ENCODE measurements around the gene LLGL2.

The LLGL2 gene

DNA sequence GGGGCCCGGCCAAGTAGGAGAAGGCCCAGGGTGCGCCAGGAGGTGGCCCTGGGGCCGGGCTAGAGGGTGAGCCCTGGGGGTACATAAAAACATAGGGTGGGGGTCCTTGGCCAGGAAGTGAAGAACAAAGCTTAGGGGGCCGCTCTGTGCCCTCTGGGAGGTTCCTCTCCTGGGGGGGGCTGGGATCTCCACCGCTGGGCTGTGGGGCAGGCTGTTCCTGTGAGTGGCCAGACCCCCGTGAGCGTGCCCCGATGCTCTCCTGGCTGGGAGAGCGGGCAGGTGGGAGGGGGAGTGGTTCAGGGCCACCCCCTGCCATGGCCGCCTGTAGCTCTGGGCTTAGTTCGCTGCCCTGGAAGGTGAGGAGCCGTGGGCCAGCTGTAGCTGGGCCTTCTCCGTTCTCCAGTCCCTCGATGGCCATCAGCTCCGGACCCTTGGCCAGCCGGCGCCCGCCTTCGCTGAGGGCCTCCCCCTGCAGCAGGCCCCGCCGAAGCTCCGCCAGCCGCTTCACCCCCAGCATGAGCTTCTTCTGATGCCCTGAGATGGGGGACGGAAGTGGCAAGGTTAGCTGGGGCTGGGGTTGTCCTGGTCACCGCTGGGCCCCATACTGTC is 22.7 kb upstream of the LLGL2 start:
- Histone ChIP-seq H3K36me3 (ENCODE audit: control insufficient read depth, insufficient read depth, low read length) (peaks cover 67% of the 10 kb centered on the region), H3K4me1 (ENCODE audit: control insufficient read depth, insufficient read depth, low read length) (no peaks in the 10 kb centered on the region), H3K9ac (ENCODE audit: low read depth, low read length) (no peak overlapping the region), H3K27me3 (ENCODE audit: control insufficient read depth, insufficient read depth, low read length) (no peaks in the 10 kb centered on the region), H3K4me3 (ENCODE audit: low read depth, low read length) (no peak overlapping the region), H3K27ac (ENCODE audit: low read depth, low read length) (no peak overlapping the region), H3K9me3 (ENCODE audit: control insufficient read depth, insufficient read depth, low read length) (no peaks in the 10 kb centered on the region)

DNA sequence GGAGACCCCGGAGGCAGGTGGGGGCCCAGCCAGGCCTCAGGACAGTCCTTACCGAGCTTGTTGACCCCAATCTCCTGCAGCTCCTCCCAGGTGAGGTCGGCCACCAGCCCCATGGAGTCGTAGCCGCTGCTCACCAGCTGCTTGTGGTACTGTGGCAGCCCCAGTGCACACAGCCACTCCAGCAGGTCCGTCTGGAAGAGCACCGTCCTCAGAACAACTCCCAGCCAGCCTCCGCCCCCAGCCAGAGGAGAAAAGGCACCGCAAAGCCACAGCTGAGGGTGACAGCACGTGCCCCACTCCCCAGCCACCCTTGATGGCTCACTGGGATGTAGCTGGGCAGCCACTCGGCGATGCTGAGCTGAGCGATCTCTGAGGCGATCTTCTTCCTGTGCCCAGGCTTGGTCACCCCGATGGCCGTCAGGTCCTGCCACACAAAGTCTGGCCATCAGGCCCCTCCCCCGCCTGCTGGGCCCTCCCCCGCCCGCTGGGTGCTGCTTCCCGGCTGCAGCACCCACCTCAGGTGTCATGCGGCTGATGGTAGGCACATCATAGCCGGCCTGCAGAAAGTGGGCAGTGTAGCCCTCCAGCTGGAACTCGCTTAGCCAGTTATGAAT is 22.1 kb upstream of the LLGL2 start:
- Histone ChIP-seq H3K27ac (ENCODE audit: low read depth, low read length) (no peak overlapping the region), H3K4me3 (ENCODE audit: low read depth, low read length) (no peak overlapping the region), H3K9me3 (ENCODE audit: control insufficient read depth, insufficient read depth, low read length) (no peaks in the 10 kb centered on the region), H3K4me1 (ENCODE audit: control insufficient read depth, insufficient read depth, low read length) (no peaks in the 10 kb centered on the region), H3K27me3 (ENCODE audit: control insufficient read depth, insufficient read depth, low read length) (no peaks in the 10 kb centered on the region), H3K36me3 (ENCODE audit: control insufficient read depth, insufficient read depth, low read length) (peaks cover 61% of the 10 kb centered on the region), H3K9ac (ENCODE audit: low read depth, low read length) (no peak overlapping the region)

DNA sequence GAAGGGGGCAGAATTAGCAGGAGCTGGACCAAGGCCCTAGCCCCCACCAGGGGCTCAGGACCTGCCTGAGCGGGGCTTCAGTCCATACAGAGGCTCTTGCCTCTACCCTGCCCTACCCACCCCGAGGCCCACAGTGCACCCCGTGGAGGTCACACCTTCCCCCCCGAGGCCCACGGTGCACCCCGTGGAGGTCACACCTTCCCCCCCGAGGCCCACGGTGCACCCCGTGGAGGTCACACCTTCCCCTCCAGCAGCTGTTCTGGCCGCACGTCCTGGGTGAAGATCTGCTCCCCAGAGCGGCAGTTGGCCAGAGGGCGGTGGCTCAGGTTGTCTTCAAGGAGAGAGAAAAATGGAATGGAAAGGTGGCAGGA is 21.5 kb upstream of the LLGL2 start:
- Histone ChIP-seq H3K4me3 (ENCODE audit: low read depth, low read length) (no peak overlapping the region), H3K9me3 (ENCODE audit: control insufficient read depth, insufficient read depth, low read length) (no peaks in the 10 kb centered on the region), H3K4me1 (ENCODE audit: control insufficient read depth, insufficient read depth, low read length) (no peaks in the 10 kb centered on the region), H3K27ac (ENCODE audit: low read depth, low read length) (no peak overlapping the region), H3K9ac (ENCODE audit: low read depth, low read length) (no peak overlapping the region), H3K36me3 (ENCODE audit: control insufficient read depth, insufficient read depth, low read length) (peaks cover 57% of the 10 kb centered on the region), H3K27me3 (ENCODE audit: control insufficient read depth, insufficient read depth, low read length) (no peaks in the 10 kb centered on the region)

DNA sequence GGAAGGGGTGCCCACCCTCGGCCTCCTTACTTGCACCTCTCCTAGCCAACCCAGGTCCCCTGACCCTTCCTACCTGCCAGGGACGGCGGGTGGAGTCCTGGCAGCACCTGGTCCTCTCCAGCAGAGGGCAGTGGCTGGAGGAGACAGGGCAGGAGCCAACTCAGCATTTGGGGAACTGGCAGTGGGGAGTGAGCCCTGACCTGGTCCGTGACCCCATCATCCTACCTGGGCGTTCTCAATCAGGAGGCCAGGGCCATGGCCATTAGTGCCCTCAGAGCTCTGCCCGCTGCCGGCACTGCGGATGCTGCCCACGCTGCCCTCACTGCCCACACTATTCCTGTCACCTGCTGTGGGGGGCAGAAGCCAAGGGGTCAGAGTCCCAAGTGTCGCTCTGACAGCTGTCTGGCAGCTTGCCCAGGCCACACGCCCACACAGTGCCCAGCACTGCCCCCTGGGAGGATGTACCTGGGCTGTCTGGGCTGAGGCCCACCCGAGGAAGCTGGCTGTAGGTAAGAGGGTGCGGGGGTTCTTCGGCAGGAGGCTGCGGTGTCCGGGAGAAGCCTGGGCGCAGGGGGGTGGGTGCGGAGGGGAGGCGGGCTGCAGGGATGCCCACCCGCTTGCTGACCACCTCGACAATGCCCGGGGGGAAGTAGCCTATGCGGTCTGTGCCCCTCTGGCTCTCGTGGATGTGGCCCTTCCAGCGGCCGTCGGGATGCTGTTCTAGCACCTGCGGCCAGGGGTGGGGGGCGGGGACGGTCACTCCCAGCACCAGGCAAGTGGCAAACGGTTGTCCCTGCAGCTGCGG is 20.9 kb upstream of the LLGL2 start:
- no peak overlapping the region for H3K4me3 ChIP-seq (ENCODE audit: low read depth, low read length)

DNA sequence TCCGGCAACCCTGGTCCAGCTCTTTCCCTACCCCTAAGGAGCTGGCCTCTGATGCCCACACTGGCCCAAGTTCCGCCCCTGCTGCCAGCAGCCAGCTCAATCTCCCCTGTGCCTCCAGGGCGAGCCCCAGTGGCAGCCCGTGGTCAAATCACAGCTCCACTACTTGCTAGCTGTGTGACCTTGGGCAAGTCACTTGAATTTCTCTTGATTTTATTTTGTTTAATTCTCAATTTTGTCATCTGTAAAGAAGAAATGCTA is 20.4 kb upstream of the LLGL2 start:
- no peak overlapping the region for H3K4me3 ChIP-seq (ENCODE audit: low read depth, low read length)
- no peak overlapping the region for H3K9ac ChIP-seq (ENCODE audit: low read depth, low read length)
- peaks cover 58% of the 10 kb centered on the region for H3K36me3 ChIP-seq (ENCODE audit: control insufficient read depth, insufficient read depth, low read length)
- no peak overlapping the region for H3K27ac ChIP-seq (ENCODE audit: low read depth, low read length)
- no peaks in the 10 kb centered on the region for H3K27me3 ChIP-seq (ENCODE audit: control insufficient read depth, insufficient read depth, low read length)
- H3K4me1 ChIP-seq (ENCODE audit: control insufficient read depth, insufficient read depth, low read length) = no peaks in the 10 kb centered on the region
- H3K9me3 ChIP-seq (ENCODE audit: control insufficient read depth, insufficient read depth, low read length) = no peaks in the 10 kb centered on the region

More for the DNA sequence above, 20.9 kb upstream of the LLGL2 start:
- Histone ChIP-seq H3K9ac (ENCODE audit: low read depth, low read length) (no peak overlapping the region), H3K4me1 (ENCODE audit: control insufficient read depth, insufficient read depth, low read length) (no peaks in the 10 kb centered on the region), H3K36me3 (ENCODE audit: control insufficient read depth, insufficient read depth, low read length) (peaks cover 58% of the 10 kb centered on the region), H3K9me3 (ENCODE audit: control insufficient read depth, insufficient read depth, low read length) (no peaks in the 10 kb centered on the region), H3K27ac (ENCODE audit: low read depth, low read length) (no peak overlapping the region), H3K27me3 (ENCODE audit: control insufficient read depth, insufficient read depth, low read length) (no peaks in the 10 kb centered on the region)

DNA sequence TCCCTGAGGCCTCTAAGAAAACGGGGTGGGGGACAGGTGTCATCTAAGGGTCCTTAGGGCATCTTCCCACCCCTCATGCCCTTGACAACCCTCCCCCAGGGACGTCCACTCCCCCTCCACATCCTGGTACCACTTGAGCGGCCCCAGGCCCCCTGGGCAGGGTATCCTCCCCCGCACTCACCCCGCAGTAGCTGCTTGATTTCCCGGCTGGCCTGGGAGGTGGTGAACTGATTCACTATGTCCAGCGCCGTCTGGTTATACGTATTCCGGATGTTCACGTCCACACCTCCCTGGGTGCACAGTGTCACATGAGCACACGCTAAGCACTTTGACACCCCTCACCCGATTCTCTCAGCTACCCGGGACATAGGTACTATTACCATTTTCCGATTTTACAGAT is 19.9 kb upstream of the LLGL2 start:
- Histone ChIP-seq H3K4me1 (ENCODE audit: control insufficient read depth, insufficient read depth, low read length) (no peaks in the 10 kb centered on the region), H3K9me3 (ENCODE audit: control insufficient read depth, insufficient read depth, low read length) (no peaks in the 10 kb centered on the region), H3K27me3 (ENCODE audit: control insufficient read depth, insufficient read depth, low read length) (no peaks in the 10 kb centered on the region), H3K27ac (ENCODE audit: low read depth, low read length) (no peak overlapping the region), H3K9ac (ENCODE audit: low read depth, low read length) (no peak overlapping the region), H3K36me3 (ENCODE audit: control insufficient read depth, insufficient read depth, low read length) (peaks cover 54% of the 10 kb centered on the region), H3K4me3 (ENCODE audit: low read depth, low read length) (no peak overlapping the region)

DNA sequence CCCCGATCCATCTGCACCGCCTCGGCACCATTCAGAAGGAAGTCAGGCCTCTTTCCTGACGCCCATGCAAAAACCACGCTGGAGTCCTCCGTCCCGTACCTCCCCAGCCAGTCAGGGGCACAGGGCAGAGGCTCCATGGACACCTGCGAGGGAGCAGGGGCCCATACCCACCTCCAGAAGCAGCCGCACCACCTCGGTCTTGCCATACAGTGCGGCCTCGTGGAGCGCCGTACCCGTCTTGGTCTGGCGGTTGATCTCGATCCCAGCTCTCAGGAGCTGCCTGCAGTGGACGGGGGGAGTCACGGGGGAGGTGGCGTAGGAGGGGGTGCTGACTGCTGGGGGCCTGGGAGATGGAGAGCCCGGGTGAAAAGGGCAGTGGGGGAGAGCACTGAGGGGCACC is 19.4 kb upstream of the LLGL2 start:
- Histone ChIP-seq H3K27ac (ENCODE audit: low read depth, low read length) (no peak overlapping the region), H3K9me3 (ENCODE audit: control insufficient read depth, insufficient read depth, low read length) (no peaks in the 10 kb centered on the region), H3K36me3 (ENCODE audit: control insufficient read depth, insufficient read depth, low read length) (peaks cover 49% of the 10 kb centered on the region), H3K9ac (ENCODE audit: low read depth, low read length) (no peak overlapping the region), H3K4me3 (ENCODE audit: low read depth, low read length) (no peak overlapping the region), H3K4me1 (ENCODE audit: control insufficient read depth, insufficient read depth, low read length) (no peaks in the 10 kb centered on the region), H3K27me3 (ENCODE audit: control insufficient read depth, insufficient read depth, low read length) (no peaks in the 10 kb centered on the region)

DNA sequence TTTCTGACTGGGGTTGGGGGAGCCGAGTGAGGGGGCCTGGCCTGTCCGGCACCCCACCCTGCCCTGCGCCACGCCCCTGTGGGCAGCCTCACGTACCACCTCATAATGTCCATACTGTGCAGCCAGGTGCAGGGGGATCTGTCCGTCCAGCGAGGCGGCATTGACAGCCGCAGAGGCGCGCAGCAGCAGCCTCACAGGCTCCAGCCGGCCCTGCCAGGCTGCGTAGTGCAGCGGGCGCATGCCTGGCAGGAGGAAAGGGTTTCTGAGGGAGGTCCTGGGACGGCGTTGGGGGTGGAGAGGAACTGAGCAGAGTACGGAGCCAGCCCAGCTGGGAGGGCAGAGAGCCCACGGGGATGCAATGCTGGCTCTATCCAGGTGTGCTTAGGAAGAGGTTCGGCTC is 18.6 kb upstream of the LLGL2 start:
- Histone ChIP-seq H3K9me3 (ENCODE audit: control insufficient read depth, insufficient read depth, low read length) (no peaks in the 10 kb centered on the region), H3K27me3 (ENCODE audit: control insufficient read depth, insufficient read depth, low read length) (no peaks in the 10 kb centered on the region), H3K4me3 (ENCODE audit: low read depth, low read length) (no peak overlapping the region), H3K4me1 (ENCODE audit: control insufficient read depth, insufficient read depth, low read length) (no peaks in the 10 kb centered on the region), H3K27ac (ENCODE audit: low read depth, low read length) (no peak overlapping the region), H3K9ac (ENCODE audit: low read depth, low read length) (no peak overlapping the region), H3K36me3 (ENCODE audit: control insufficient read depth, insufficient read depth, low read length) (peaks cover 52% of the 10 kb centered on the region)

DNA sequence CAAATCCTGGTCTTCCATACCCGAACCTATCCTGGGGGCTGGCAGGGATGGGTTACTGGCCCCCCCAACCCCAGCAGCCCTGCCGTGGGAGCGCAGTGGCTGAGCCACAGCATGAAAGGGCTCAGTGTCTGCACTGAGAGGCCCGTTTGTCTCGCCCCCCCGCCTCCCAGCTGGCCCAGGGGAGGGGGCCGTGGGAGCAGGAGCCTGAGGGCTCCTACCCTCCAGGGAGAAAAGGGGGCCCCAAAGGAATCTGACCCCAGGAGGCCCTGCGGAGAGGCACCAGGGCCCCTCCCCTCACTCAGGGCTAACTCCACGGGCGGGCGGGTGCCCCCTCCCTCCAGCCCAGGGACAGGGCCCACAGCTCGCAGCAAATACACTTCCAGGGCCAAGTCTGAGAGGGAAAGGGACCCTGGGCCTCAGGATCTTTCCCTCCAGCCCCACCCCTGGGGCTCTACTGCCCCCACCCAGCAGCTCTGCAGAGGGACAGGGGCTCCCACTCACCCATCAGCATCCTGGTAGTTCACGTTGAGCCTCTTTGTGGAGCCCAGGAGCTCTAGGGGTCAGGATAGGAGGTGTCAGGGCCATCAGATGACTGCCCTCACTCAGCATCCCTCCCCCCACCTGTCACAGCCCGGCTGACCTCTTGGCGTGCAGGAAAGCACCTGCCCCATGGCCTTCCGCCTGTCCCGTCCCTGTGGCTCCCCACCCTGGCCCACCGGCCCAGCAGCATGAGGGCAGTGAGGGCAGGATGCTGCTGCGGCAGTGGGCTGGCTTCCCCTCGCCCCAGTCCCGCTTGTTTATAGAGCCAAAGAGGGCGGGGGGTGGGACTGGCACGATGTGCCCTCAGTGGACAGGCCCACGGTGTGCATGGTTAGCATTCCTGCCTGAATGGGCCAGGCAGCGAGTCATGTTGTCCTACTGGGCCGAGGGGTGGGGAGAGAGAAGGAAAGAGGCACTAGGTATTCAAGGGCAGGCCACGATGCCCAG is 17.5 kb upstream of the LLGL2 start:
- Histone ChIP-seq H3K4me3 (ENCODE audit: low read depth, low read length) (no peak overlapping the region), H3K36me3 (ENCODE audit: control insufficient read depth, insufficient read depth, low read length) (peaks cover 54% of the 10 kb centered on the region), H3K27me3 (ENCODE audit: control insufficient read depth, insufficient read depth, low read length) (no peaks in the 10 kb centered on the region), H3K9me3 (ENCODE audit: control insufficient read depth, insufficient read depth, low read length) (no peaks in the 10 kb centered on the region), H3K9ac (ENCODE audit: low read depth, low read length) (no peak overlapping the region), H3K4me1 (ENCODE audit: control insufficient read depth, insufficient read depth, low read length) (no peaks in the 10 kb centered on the region), H3K27ac (ENCODE audit: low read depth, low read length) (no peak overlapping the region)

DNA sequence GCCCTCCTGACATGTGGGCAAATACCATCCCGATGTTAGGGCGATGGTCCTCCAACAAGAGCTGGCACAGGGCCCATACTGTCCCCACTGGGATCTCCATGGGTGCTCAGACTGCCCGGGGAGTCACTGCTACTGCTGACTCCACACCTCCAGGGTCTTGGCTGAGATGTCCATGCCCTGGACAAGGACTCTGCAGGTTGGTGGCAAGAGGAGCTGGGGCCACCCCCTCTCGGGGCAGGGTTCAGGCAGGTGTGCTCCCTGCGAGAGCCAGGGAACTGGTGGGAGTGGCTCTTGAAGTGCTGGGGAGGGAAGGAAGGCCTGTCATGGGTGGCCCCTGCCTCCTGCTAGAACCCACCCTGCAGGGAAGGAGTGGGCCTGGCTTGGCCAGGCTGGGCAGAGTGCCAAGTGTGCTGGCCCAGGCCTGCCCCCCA is 16.6 kb upstream of the LLGL2 start:
- no peaks in the 10 kb centered on the region for H3K27me3 ChIP-seq (ENCODE audit: control insufficient read depth, insufficient read depth, low read length)
- no peak overlapping the region for H3K27ac ChIP-seq (ENCODE audit: low read depth, low read length)
- H3K4me1 ChIP-seq (ENCODE audit: control insufficient read depth, insufficient read depth, low read length) = no peaks in the 10 kb centered on the region
- H3K36me3 ChIP-seq (ENCODE audit: control insufficient read depth, insufficient read depth, low read length) = peaks cover 55% of the 10 kb centered on the region
- H3K9me3 ChIP-seq (ENCODE audit: control insufficient read depth, insufficient read depth, low read length) = no peaks in the 10 kb centered on the region
- H3K9ac ChIP-seq (ENCODE audit: low read depth, low read length) = no peak overlapping the region
- H3K4me3 ChIP-seq (ENCODE audit: low read depth, low read length) = no peak overlapping the region

Data from HUES48 (cell line).